Measurements from ENCODE around the gene HEBP2.

DNA sequence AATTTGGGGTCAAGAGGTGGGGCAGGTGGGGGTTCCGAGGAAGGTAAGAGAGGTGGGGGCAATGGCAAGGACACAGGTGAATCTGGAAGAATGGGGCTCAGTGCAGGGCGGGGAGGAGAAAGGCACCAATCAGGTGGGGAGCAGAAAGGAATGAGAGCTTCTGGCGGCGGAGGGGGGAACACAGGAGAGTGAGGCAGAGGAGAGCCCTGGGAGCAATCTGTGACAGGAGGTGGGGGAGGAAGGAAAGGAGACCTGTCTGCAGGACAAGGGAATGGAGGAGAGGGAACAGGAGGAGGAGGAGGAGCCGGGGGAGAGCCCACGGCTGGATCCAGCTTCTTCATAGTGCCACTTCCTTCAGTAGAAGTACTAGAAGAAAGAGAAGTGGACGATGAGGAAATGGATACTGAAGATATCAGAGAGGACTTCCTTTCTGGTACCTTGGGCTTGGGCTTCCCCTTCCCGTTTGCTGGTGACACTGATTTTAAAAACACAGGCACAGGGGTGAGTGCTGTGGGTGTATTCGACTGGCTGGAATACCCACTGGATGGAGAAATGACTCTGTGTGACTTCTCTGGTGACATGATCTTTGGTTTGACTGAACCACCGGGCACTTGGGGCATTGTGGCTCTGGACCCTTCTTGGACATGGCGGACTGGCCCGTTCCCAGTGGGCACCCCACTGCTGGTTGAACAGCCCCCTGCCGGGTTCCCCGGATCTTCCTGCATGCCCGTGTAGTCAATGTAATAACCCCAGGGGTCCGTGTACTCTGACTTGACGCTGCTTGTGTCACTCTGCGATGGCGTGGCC lies 27.4 kb downstream of the HEBP2 start:
- TF ChIP-seq, protein P1, sequence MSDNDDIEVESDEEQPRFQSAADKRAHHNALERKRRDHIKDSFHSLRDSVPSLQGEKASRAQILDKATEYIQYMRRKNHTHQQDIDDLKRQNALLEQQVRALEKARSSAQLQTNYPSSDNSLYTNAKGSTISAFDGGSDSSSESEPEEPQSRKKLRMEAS (IDR thresholded peaks at IDR 0.05) = no peak
- TF ChIP-seq CTCF (IDR thresholded peaks at IDR 0.05 in 2 of 3, conservative IDR thresholded peaks at IDR 0.05 in 1 of 3; ENCODE audit: borderline replicate concordance in 1 of 3, insufficient read depth in 1 of 3, low read depth in 2 of 3, low read length in 2 of 3) (no peak), JUND (IDR thresholded peaks at IDR 0.05) (no peak), RAD21 (IDR thresholded peaks at IDR 0.05; ENCODE audit: low read depth) (no peak), EZH2 (IDR thresholded peaks at IDR 0.05) (no peak), CEBPB (IDR thresholded peaks at IDR 0.05; ENCODE audit: low read depth) (no peak), SP1 (IDR thresholded peaks at IDR 0.05; ENCODE audit: low read depth) (no peak), POLR2AphosphoS5 (IDR thresholded peaks at IDR 0.05; ENCODE audit: low read depth, low read length) (no peak), TCF7L2 (IDR thresholded peaks at IDR 0.05; ENCODE audit: borderline replicate concordance, extremely low read depth, insufficient read depth, insufficient read length) (no peak), ZNF274 (IDR thresholded peaks at IDR 0.05; ENCODE audit: low read depth, low read length) (no peak), ZFX (IDR thresholded peaks at IDR 0.05) (no peak), POLR2A (IDR thresholded peaks at IDR 0.05; ENCODE audit: borderline replicate concordance, extremely low read depth, insufficient read depth, insufficient read length) (no peak)
- TF ChIP-seq, protein P2, sequence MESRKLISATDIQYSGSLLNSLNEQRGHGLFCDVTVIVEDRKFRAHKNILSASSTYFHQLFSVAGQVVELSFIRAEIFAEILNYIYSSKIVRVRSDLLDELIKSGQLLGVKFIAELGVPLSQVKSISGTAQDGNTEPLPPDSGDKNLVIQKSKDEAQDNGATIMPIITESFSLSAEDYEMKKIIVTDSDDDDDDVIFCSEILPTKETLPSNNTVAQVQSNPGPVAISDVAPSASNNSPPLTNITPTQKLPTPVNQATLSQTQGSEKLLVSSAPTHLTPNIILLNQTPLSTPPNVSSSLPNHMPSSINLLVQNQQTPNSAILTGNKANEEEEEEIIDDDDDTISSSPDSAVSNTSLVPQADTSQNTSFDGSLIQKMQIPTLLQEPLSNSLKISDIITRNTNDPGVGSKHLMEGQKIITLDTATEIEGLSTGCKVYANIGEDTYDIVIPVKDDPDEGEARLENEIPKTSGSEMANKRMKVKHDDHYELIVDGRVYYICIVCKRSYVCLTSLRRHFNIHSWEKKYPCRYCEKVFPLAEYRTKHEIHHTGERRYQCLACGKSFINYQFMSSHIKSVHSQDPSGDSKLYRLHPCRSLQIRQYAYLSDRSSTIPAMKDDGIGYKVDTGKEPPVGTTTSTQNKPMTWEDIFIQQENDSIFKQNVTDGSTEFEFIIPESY (IDR thresholded peaks at IDR 0.05; ENCODE audit: extremely low read depth, insufficient replicate concordance, low read length) = no peak
- TF ChIP-seq, protein P3, sequence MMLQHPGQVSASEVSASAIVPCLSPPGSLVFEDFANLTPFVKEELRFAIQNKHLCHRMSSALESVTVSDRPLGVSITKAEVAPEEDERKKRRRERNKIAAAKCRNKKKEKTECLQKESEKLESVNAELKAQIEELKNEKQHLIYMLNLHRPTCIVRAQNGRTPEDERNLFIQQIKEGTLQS (IDR thresholded peaks at IDR 0.05) = no peak
